H9 (cell line): ENCODE data around the gene COPS8. TPM values are rescaled to one million over a fixed set of nuclear protein-coding genes. Genes with fewer than 3 reads are reported as not detected.

Source experiments
- DNase-seq: peaks from one replicate; pipeline ENCODE4 v3.0.0-alpha.2; 2017
- H2AFZ ChIP-seq: one replicate; pipeline ENCODE4 v1.6.1; 2013; ENCODE audit warnings: mild to moderate bottlenecking, low read length, control low read depth, moderate library complexity
- H2AK5ac ChIP-seq: 2 replicates; pipeline ENCODE4 v1.6.1; 2013; ENCODE audit warnings: low read length, control low read depth, mixed read lengths; ENCODE audit not compliant: insufficient read length
- H2BK120ac ChIP-seq: one replicate; pipeline ENCODE4 v1.6.1; 2013; ENCODE audit warnings: low read depth, mild to moderate bottlenecking, low read length, control low read depth, inconsistent platforms; ENCODE audit not compliant: poor library complexity, severe bottlenecking
- H2BK12ac ChIP-seq: 2 replicates; pipeline ENCODE4 v1.6.1; 2013; ENCODE audit warnings: low read length, control low read depth, mixed read lengths, low read depth; ENCODE audit not compliant: insufficient read length
- H2BK15ac ChIP-seq: 2 replicates; pipeline ENCODE4 v1.6.1; 2013; ENCODE audit warnings: low read depth, low read length, control low read depth
- H2BK20ac ChIP-seq: one replicate; pipeline ENCODE4 v1.6.1; 2013; ENCODE audit warnings: low read depth, mild to moderate bottlenecking, low read length, control low read depth, inconsistent platforms; ENCODE audit not compliant: poor library complexity, severe bottlenecking
- H2BK5ac ChIP-seq: 2 replicates; pipeline ENCODE4 v1.6.1; 2013; ENCODE audit warnings: low read length, control low read depth, mixed read lengths; ENCODE audit not compliant: insufficient read length
- H3K14ac ChIP-seq: 2 replicates; pipeline ENCODE4 v1.6.1; 2013; ENCODE audit warnings: low read length, control low read depth; ENCODE audit not compliant: insufficient read depth
- H3K18ac ChIP-seq: 2 replicates; pipeline ENCODE4 v1.6.1; 2013; ENCODE audit warnings: low read depth, mild to moderate bottlenecking, mixed read lengths, low read length, control low read depth; ENCODE audit not compliant: insufficient read length
- H3K23ac ChIP-seq: 2 replicates; pipeline ENCODE4 v1.6.1; 2013; ENCODE audit warnings: low read length, control low read depth, mixed read lengths, low read depth; ENCODE audit not compliant: insufficient read length
- H3K23me2 ChIP-seq: 2 replicates; pipeline ENCODE4 v1.6.1; 2013; ENCODE audit warnings: low read depth, mild to moderate bottlenecking, mixed read lengths, low read length, control low read depth; ENCODE audit not compliant: insufficient read length, poor library complexity, severe bottlenecking
- H3K27ac ChIP-seq: 2 replicates; pipeline ENCODE4 v1.5.1; 2013; ENCODE audit warnings: low read length, control low read depth, mixed read lengths, low read depth; ENCODE audit not compliant: insufficient read length
- H3K27me3 ChIP-seq: 2 replicates; pipeline ENCODE4 v1.6.1; 2013; ENCODE audit warnings: low read length, control low read depth, inconsistent platforms; ENCODE audit not compliant: insufficient read depth
- H3K4ac ChIP-seq: 2 replicates; pipeline ENCODE4 v1.6.1; 2013; ENCODE audit warnings: low read depth, mild to moderate bottlenecking, control low read depth, inconsistent platforms, low read length, moderate library complexity
- H3K4me1 ChIP-seq: 2 replicates; pipeline ENCODE4 v1.6.1; 2013; ENCODE audit warnings: low read length, control low read depth, inconsistent platforms; ENCODE audit not compliant: insufficient read depth
- H3K4me2 ChIP-seq: 2 replicates; pipeline ENCODE4 v1.6.1; 2013; ENCODE audit warnings: low read length, control low read depth, mixed read lengths; ENCODE audit not compliant: insufficient read length, insufficient read depth
- H3K56ac ChIP-seq: 2 replicates; pipeline ENCODE4 v1.6.1; 2013; ENCODE audit warnings: low read depth, mild to moderate bottlenecking, mixed read lengths, low read length, control low read depth; ENCODE audit not compliant: insufficient read length
- H3K79me1 ChIP-seq: 2 replicates; pipeline ENCODE4 v1.6.1; 2013; ENCODE audit warnings: low read depth, mild to moderate bottlenecking, moderate library complexity, low read length, control low read depth, inconsistent platforms; ENCODE audit not compliant: insufficient read depth, poor library complexity, severe bottlenecking
- H3K79me2 ChIP-seq: 2 replicates; pipeline ENCODE4 v1.6.1; 2013; ENCODE audit warnings: low read length, control low read depth, inconsistent platforms; ENCODE audit not compliant: insufficient read depth
- H3K9ac ChIP-seq: 2 replicates; pipeline ENCODE4 v1.6.1; 2013; ENCODE audit warnings: low read length, control low read depth, mixed read lengths; ENCODE audit not compliant: insufficient read length; ENCODE audit errors: extremely low read depth
- H3K9me3 ChIP-seq: one replicate; pipeline ENCODE4 v1.6.1; 2013; ENCODE audit warnings: low read depth, low read length, inconsistent platforms; ENCODE audit not compliant: control insufficient read depth
- H3T11ph ChIP-seq: one replicate; pipeline ENCODE4 v1.6.1; 2013; ENCODE audit warnings: mild to moderate bottlenecking, low read length, control low read depth, inconsistent platforms
- H4K20me1 ChIP-seq: one replicate; pipeline ENCODE4 v1.6.1; 2013; ENCODE audit not compliant: control insufficient read depth, insufficient read length, insufficient read depth
- H4K5ac ChIP-seq: 2 replicates; pipeline ENCODE4 v1.6.1; 2013; ENCODE audit warnings: low read depth, mild to moderate bottlenecking, mixed read lengths, low read length, control low read depth; ENCODE audit not compliant: insufficient read length
- H4K8ac ChIP-seq: replicated peaks from 2 replicates; pipeline ENCODE4 v1.6.1; 2013; ENCODE audit warnings: low read length, control low read depth, mixed read lengths, low read depth; ENCODE audit not compliant: insufficient read length
- H4K91ac ChIP-seq: 2 replicates; pipeline ENCODE4 v1.6.1; 2013; ENCODE audit warnings: low read depth, mild to moderate bottlenecking, moderate library complexity, mixed read lengths, low read length, control low read depth; ENCODE audit not compliant: insufficient read length
- H3K27ac Mint-ChIP-seq, 3 experiments: 2 replicates in 2 of 3; 3 replicates in 1 of 3; pipeline ENCODE4 v1.8.0; 2020 to 2021; ENCODE audit warnings: mixed read lengths in 3 of 3, mild to moderate bottlenecking in 1 of 3, moderate library complexity in 1 of 3
- H3K27me3 Mint-ChIP-seq: 2 replicates; pipeline ENCODE4 v1.8.0; 2021; ENCODE audit warnings: low read depth, mild to moderate bottlenecking, moderate library complexity, mixed read lengths
- H3K36me3 Mint-ChIP-seq, 3 experiments: 2 replicates in 2 of 3; 3 replicates in 1 of 3; pipeline ENCODE4 v1.8.0; 2020 to 2021; ENCODE audit warnings: low read depth in 3 of 3, mixed read lengths in 3 of 3; ENCODE audit not compliant: insufficient read depth in 1 of 3
- H3K4me1 Mint-ChIP-seq, 2 experiments: 2 replicates each; pipeline ENCODE4 v1.8.0; 2020; ENCODE audit warnings: mixed read lengths in 2 of 2
- H3K4me3 Mint-ChIP-seq, 2 experiments: 2 replicates in 1 of 2; 3 replicates in 1 of 2; pipeline ENCODE4 v1.8.0; 2020 to 2021; ENCODE audit warnings: mild to moderate bottlenecking in 2 of 2, mixed read lengths in 2 of 2, moderate library complexity in 1 of 2
- H3K9me3 Mint-ChIP-seq, 2 experiments: 2 replicates in 1 of 2; 3 replicates in 1 of 2; pipeline ENCODE4 v1.8.0; 2020; ENCODE audit warnings: mild to moderate bottlenecking in 2 of 2, mixed read lengths in 2 of 2, moderate library complexity in 1 of 2
- CTCF ChIP-seq: fragments of 200-600 bp; sonication (generic); conservative IDR thresholded peaks from 3 replicates; pipeline ENCODE4 v1.8.0; 2021; ENCODE audit warnings: antibody characterized with exemption, mild to moderate bottlenecking
- WGBS: extraction: QIAGEN DNeasy Blood & Tissue Kit; methylation state at CpG from one replicate; pipeline ENCODE4 v1.1.7; 2013; ENCODE audit warnings: missing lambda C conversion rate, low lambda C conversion rate, mixed read lengths; ENCODE audit not compliant: insufficient read length; ENCODE audit errors: extremely low coverage; 5-methylcytosine and 5-hydroxymethylcytosine counted together
- total RNA-seq: library from RNA; stranded (reverse); gene quantifications from 2 replicates; pipeline ENCODE4 v1.2.1, GENCODE V29; 2021

The COPS8 gene
- total RNA-seq, 1 experiment from 2014 or later: 65.2 TPM

GRCh38 chr2:237109421-237109934 lies 23.8 kb downstream of the COPS8 start:
- Histone ChIP-seq H3K27ac (no peak overlapping the region), H2AFZ (no peak overlapping the region), H2BK15ac (no peak overlapping the region), H3K14ac (no peak overlapping the region), H3K23me2 (no peaks in the 10 kb centered on the region), H3K9me3 (no peaks in the 10 kb centered on the region), H3K27me3 (no peaks in the 10 kb centered on the region), H3K9ac (no peak overlapping the region), H2BK5ac (no peak overlapping the region), H3K79me2 (no peaks in the 10 kb centered on the region), H2AK5ac (no peak overlapping the region), H3K56ac (no peak overlapping the region), H2BK20ac (no peak overlapping the region), H3K4me1 (no peaks in the 10 kb centered on the region), H3T11ph (no peak overlapping the region), H2BK12ac (no peak overlapping the region), H4K8ac (no peak overlapping the region), H3K4me2 (no peak overlapping the region), H4K20me1 (no peaks in the 10 kb centered on the region), H3K79me1 (no peaks in the 10 kb centered on the region), H4K5ac (no peak overlapping the region), H4K91ac (no peak overlapping the region), H3K4ac (no peak overlapping the region), H3K18ac (no peak overlapping the region), H3K23ac (no peak overlapping the region), H2BK120ac (no peak overlapping the region)
- Mint-ChIP-seq H3K4me3 (no peak overlapping the region), H3K4me1 (no peaks in the 10 kb centered on the region), H3K36me3 (no peaks in the 10 kb centered on the region; a peak in 1 of 7 replicates), H3K9me3 (peaks cover 0 to 18% of the 10 kb centered on the region in 2 experiments; a peak in 3 of 5 replicates), H3K27ac (no peak overlapping the region), H3K27me3 (no peaks in the 10 kb centered on the region; the same call in none of the 2 replicates)
- TF ChIP-seq CTCF: no peak
- WGBS: no CpG with 5 or more reads among the region's 4 CpGs
- no peak for DNase-seq
